Measurements from ENCODE around the gene POR.

POR gene

DNA sequence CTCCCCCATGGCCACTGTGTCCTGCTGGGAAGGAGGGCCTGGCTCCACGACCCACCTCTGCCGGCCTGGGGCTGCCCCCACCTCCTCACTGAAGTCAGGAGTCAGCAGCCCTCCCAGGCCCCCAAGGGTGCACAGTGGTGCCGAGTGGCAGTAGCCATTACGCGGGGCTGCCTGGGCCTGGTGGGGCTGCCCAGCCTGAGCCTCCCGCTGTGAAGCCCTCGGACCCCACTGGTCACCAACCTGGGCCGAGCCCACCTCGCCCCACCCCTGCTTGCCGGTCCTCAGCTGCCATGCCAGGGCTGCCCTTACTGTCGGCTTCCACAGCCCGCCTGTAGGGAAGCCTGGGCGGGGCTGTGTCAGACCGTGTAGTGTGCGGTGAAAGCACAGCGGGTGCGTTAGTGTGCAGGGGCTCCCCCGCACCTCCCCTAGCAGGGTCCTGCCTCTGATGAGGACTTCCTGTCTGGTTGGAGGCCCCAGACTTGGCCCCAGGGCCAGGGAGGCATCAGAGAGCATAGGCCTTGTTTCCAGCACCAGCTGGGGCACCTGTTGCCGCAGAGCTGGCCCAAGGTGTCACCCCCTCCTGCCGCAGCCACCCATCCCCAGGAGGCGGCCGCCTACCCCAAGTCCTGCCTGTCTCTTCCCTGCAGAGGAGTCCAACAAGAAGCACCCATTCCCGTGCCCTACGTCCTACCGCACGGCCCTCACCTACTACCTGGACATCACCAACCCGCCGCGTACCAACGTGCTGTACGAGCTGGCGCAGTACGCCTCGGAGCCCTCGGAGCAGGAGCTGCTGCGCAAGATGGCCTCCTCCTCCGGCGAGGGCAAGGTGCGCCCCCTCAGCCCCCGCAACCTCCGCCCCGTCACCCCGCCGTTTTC is 69.4 kb downstream of the POR start:
- peaks cover 2% of the 10 kb centered on the region for H3K4me1 ChIP-seq (ENCODE audit: control insufficient read depth, insufficient read depth, low read length)
- H3K4me3 ChIP-seq (ENCODE audit: insufficient read depth, low read depth, low read length), result no peak overlapping the region
- H3K27me3 ChIP-seq (ENCODE audit: control insufficient read depth, insufficient read depth, low read length, poor library complexity, severe bottlenecking), result no peaks in the 10 kb centered on the region
- H3K36me3 ChIP-seq (ENCODE audit: control insufficient read depth, insufficient read depth, low read length), result peaks cover 36% of the 10 kb centered on the region
- H3K27ac ChIP-seq (ENCODE audit: insufficient read depth, low read depth, low read length, poor library complexity, severe bottlenecking), result no peak overlapping the region
- H3K9me3 ChIP-seq (ENCODE audit: control insufficient read depth, low read length), result no peaks in the 10 kb centered on the region
- WGBS, 2 experiments, result 92% methylated on average over 44 of the region's 44 CpGs

DNA sequence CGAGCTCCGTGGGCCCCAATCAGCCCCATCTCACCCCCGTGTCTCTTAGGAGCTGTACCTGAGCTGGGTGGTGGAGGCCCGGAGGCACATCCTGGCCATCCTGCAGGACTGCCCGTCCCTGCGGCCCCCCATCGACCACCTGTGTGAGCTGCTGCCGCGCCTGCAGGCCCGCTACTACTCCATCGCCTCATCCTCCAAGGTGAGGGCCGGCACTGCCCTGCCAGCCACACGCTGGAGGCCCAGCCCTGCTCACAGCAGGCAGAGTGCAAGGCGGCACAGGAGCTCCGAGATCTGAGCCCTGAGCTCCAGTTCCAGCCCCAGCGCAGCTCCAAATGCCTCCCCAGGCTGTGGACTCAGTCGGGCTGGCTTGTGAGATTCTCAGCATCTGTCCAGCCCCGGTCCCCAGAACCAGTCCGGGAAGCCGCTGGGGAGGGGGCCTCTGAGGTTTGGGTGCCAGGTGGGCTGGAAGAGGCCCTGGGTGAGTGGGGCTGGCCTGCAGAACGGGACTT is 70.1 kb downstream of the POR start:
- Histone ChIP-seq H3K9me3 (ENCODE audit: control insufficient read depth, low read length) (no peaks in the 10 kb centered on the region), H3K27me3 (ENCODE audit: control insufficient read depth, insufficient read depth, low read length, poor library complexity, severe bottlenecking) (no peaks in the 10 kb centered on the region), H3K4me1 (ENCODE audit: control insufficient read depth, insufficient read depth, low read length) (peaks cover 8% of the 10 kb centered on the region), H3K27ac (ENCODE audit: insufficient read depth, low read depth, low read length, poor library complexity, severe bottlenecking) (no peak overlapping the region), H3K4me3 (ENCODE audit: insufficient read depth, low read depth, low read length) (no peak overlapping the region), H3K36me3 (ENCODE audit: control insufficient read depth, insufficient read depth, low read length) (peaks cover 35% of the 10 kb centered on the region)
- 89 to 90% methylated on average over 21 of the region's 21 CpGs for WGBS, 2 experiments

DNA sequence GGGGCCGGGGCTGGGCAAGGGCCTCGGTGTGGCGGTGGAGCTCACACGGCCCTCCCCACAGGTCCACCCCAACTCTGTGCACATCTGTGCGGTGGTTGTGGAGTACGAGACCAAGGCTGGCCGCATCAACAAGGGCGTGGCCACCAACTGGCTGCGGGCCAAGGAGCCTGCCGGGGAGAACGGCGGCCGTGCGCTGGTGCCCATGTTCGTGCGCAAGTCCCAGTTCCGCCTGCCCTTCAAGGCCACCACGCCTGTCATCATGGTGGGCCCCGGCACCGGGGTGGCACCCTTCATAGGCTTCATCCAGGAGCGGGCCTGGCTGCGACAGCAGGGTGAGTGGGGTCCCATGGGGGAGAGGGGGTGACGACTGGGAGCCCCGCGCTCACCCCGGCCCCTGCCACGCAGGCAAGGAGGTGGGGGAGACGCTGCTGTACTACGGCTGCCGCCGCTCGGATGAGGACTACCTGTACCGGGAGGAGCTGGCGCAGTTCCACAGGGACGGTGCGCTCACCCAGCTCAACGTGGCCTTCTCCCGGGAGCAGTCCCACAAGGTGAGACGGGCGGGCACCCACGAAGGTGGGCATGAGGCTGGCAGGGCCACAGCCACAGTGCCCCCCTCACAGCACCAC is 70.7 kb downstream of the POR start:
- H3K9me3 ChIP-seq (ENCODE audit: control insufficient read depth, low read length), result no peaks in the 10 kb centered on the region
- H3K4me1 ChIP-seq (ENCODE audit: control insufficient read depth, insufficient read depth, low read length), result peaks cover 14% of the 10 kb centered on the region
- H3K27me3 ChIP-seq (ENCODE audit: control insufficient read depth, insufficient read depth, low read length, poor library complexity, severe bottlenecking), result no peaks in the 10 kb centered on the region
- peaks cover 30% of the 10 kb centered on the region for H3K36me3 ChIP-seq (ENCODE audit: control insufficient read depth, insufficient read depth, low read length)
- 94 to 95% methylated on average over 41 of the region's 41 CpGs for WGBS, 2 experiments
- no peak overlapping the region for H3K4me3 ChIP-seq (ENCODE audit: insufficient read depth, low read depth, low read length)
- H3K27ac ChIP-seq (ENCODE audit: insufficient read depth, low read depth, low read length, poor library complexity, severe bottlenecking), result no peak overlapping the region

DNA sequence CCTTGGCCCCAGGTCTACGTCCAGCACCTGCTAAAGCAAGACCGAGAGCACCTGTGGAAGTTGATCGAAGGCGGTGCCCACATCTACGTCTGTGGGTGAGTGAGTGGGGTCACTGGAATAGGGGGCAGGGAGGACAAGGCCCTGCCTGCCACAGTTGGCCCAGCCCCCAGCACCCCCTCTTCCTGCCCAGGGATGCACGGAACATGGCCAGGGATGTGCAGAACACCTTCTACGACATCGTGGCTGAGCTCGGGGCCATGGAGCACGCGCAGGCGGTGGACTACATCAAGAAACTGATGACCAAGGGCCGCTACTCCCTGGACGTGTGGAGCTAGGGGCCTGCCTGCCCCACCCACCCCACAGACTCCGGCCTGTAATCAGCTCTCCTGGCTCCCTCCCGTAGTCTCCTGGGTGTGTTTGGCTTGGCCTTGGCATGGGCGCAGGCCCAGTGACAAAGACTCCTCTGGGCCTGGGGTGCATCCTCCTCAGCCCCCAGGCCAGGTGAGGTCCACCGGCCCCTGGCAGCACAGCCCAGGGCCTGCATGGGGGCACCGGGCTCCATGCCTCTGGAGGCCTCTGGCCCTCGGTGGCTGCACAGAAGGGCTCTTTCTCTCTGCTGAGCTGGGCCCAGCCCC is 71.3 kb downstream of the POR start:
- Histone ChIP-seq H3K27ac (ENCODE audit: insufficient read depth, low read depth, low read length, poor library complexity, severe bottlenecking) (no peak overlapping the region), H3K4me1 (ENCODE audit: control insufficient read depth, insufficient read depth, low read length) (peaks cover 20% of the 10 kb centered on the region), H3K27me3 (ENCODE audit: control insufficient read depth, insufficient read depth, low read length, poor library complexity, severe bottlenecking) (no peaks in the 10 kb centered on the region), H3K9me3 (ENCODE audit: control insufficient read depth, low read length) (no peaks in the 10 kb centered on the region), H3K36me3 (ENCODE audit: control insufficient read depth, insufficient read depth, low read length) (peaks cover 23% of the 10 kb centered on the region), H3K4me3 (ENCODE audit: insufficient read depth, low read depth, low read length) (no peak overlapping the region)
- WGBS, 2 experiments, result 95% methylated on average over 20 of the region's 20 CpGs

DNA sequence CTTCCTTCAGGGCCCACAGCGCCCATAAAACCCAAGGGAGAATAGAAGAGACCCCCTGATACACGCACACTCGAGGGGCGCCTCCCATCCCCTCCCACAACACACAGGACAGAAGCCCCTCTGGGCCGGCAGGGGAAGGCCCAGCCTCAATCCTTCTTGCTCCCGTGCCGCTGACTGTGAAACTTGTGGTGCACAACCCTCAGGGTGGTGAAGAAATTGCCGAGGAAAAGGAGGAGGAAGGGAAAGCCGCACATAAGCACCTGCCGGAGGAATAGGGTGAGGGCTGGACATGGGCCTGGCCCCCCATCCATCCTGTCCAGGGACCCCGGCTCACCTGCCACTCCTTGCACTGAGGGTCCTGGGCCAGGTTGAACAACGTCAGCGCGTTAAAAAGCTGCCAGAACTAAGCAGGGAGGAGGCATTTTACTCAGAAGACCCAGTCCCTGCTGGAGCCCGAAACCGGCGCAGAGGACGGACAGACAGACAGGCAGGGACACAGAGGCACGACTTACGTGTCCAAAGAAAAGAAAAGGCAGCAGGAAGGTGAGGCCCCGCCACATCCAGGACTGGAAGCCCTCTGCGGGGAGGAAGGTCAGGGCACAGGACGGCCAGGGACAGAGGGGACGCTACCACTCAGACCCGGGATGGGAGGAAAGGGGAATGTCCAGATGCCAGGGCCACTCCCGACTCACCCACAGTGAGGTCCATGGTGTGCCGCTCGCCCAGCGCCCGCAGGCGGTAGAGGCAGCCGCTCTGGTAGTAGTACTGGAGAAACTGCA is 72.3 kb downstream of the POR start:
- Histone ChIP-seq H3K4me1 (ENCODE audit: control insufficient read depth, insufficient read depth, low read length) (peaks cover 22% of the 10 kb centered on the region), H3K36me3 (ENCODE audit: control insufficient read depth, insufficient read depth, low read length) (peaks cover 18% of the 10 kb centered on the region), H3K4me3 (ENCODE audit: insufficient read depth, low read depth, low read length) (no peak overlapping the region), H3K27me3 (ENCODE audit: control insufficient read depth, insufficient read depth, low read length, poor library complexity, severe bottlenecking) (no peaks in the 10 kb centered on the region), H3K27ac (ENCODE audit: insufficient read depth, low read depth, low read length, poor library complexity, severe bottlenecking) (no peak overlapping the region), H3K9me3 (ENCODE audit: control insufficient read depth, low read length) (no peaks in the 10 kb centered on the region)
- WGBS, 2 experiments, result 95% methylated on average over 32 of the region's 32 CpGs

DNA sequence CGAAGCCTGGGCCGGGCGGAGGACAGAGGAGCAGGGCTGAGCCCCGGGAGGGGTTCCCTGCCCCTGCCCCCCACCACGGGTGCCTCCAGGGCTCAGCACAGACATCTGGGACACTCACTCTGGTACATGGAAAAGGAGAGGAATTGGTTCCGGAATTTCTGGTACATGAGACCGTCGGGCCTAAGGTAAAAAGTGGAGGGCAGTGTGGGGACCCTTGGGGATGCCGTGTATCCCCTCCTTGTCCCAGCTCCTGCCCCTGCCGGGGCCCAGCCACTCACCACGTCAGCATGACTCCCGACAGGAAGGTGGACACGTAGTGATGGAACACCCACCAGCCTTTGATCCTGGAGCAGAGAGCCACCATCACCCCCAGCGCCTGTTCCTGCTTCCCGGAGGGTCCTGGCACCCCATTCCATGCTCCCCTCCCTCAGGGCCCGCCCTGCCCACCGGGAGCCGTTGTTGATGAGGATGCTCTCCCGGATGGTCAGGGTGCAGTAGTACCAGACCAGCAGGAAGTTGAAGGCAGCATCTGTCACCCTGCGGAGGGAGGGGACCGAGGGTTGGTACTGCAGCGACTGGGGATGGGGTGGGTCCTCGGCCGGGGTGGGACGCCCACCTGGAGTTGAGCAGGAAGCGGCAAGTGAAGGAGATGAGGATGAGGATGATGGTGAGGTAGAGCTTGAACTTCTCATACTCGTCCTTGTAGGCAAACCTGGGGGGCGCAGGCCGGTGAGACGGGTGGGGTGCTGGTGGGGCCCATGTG is 73.0 kb downstream of the POR start:
- WGBS, 2 experiments, result 94% methylated on average over 30 of the region's 30 CpGs
- H3K9me3 ChIP-seq (ENCODE audit: control insufficient read depth, low read length), result no peaks in the 10 kb centered on the region
- H3K36me3 ChIP-seq (ENCODE audit: control insufficient read depth, insufficient read depth, low read length), result peaks cover 13% of the 10 kb centered on the region
- no peaks in the 10 kb centered on the region for H3K27me3 ChIP-seq (ENCODE audit: control insufficient read depth, insufficient read depth, low read length, poor library complexity, severe bottlenecking)
- H3K4me1 ChIP-seq (ENCODE audit: control insufficient read depth, insufficient read depth, low read length), result peaks cover 29% of the 10 kb centered on the region
- H3K4me3 ChIP-seq (ENCODE audit: insufficient read depth, low read depth, low read length), result no peak overlapping the region
- H3K27ac ChIP-seq (ENCODE audit: insufficient read depth, low read depth, low read length, poor library complexity, severe bottlenecking), result no peak overlapping the region

DNA sequence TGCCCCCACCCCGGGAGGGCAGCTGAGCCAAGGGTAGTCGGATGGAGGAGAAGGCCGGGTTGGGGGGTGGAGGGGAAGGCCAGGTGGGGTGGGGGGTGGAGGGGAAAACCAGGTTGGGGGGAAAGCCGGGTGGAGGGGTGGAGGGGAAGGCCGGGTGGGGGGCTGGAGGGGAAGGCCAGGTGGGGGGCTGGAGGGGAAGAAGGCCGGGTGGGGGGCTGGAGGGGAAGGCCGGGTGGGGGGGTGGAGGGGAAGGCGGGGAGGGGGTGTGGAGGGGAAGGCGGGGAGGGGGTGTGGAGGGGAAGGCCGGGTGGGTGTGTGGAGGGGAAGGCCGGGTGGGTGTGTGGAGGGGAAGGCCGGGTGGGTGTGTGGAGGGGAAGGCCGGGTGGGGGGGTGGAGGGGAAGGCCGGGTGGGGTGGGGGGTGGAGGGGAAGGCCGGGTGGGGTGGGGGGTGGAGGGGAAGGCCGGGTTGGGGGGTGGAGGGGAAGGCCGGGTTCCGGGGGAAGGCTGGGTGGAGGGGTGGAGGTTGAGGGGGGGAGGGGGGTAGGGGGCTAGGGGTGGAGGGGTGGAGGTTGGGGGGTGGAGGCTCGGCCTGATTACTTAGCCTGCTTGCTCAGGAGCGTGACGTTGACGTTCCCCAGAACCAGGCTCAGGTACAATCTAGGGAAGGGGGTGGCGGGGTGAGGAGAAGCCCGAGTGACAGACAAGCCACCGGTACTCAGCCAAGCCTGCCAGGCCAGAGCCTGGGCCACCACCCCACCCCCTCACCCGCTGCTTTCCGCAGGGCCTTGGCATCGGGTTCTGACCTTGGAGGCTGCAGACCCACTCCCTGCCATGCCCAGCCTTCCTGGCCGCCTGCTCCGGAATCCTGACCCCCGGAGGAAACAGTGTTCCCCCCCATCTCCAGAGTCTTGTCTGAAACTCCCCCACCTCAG is 73.9 kb downstream of the POR start:
- peaks cover 36% of the 10 kb centered on the region for H3K4me1 ChIP-seq (ENCODE audit: control insufficient read depth, insufficient read depth, low read length)
- H3K27me3 ChIP-seq (ENCODE audit: control insufficient read depth, insufficient read depth, low read length, poor library complexity, severe bottlenecking), result no peaks in the 10 kb centered on the region
- WGBS, 2 experiments, result 68 to 79% methylated on average over 14 of the region's 31 CpGs
- peaks cover 13% of the 10 kb centered on the region for H3K36me3 ChIP-seq (ENCODE audit: control insufficient read depth, insufficient read depth, low read length)
- H3K4me3 ChIP-seq (ENCODE audit: insufficient read depth, low read depth, low read length), result no peak overlapping the region
- no peak overlapping the region for H3K27ac ChIP-seq (ENCODE audit: insufficient read depth, low read depth, low read length, poor library complexity, severe bottlenecking)
- H3K9me3 ChIP-seq (ENCODE audit: control insufficient read depth, low read length), result no peaks in the 10 kb centered on the region

DNA sequence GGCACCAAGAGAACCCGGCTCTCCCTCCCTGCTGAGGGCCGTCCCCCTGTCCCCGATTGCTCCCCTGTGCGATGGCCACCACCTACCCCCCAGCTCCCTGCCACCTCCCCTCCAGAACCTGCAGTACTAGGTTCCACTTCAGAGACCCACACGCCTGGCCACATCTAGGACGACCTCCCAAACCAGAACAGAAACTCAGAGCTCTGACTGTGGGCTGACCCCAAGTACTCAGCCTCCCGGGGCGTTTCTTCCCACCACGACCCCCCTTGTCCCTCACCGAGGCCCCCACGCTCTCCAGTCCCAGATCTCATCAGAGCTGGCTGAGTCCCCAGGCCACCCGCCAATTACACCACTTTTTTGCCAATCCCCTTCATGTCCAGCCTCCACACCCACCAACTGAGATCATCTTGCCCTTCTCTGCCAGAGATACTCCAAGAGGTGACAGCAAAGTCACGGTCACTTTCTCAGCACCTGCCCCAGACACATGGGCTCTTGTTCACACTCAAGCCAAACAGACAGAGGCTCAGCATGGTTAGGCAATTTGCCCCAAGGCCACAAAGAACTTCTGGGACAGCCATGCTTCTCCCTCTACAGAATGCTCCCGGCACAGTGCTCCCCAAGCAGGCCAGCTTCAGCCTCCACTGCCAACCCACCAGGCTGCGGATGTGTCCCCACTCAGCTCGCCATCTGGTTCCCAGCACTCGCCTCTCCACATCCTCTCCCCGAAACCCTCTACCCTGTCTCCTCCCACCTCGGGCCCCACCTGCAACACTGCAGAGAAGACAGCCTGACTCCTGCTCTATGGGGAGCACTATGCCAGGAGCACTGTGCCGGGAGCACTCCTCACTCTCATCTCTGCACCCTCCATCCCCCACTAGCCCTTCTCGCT is 74.8 kb downstream of the POR start:
- no peak overlapping the region for H3K27ac ChIP-seq (ENCODE audit: insufficient read depth, low read depth, low read length, poor library complexity, severe bottlenecking)
- no peak overlapping the region for H3K4me3 ChIP-seq (ENCODE audit: insufficient read depth, low read depth, low read length)
- 80 to 81% methylated on average over 21 of the region's 21 CpGs for WGBS, 2 experiments
- H3K36me3 ChIP-seq (ENCODE audit: control insufficient read depth, insufficient read depth, low read length), result peaks cover 13% of the 10 kb centered on the region
- H3K9me3 ChIP-seq (ENCODE audit: control insufficient read depth, low read length), result no peaks in the 10 kb centered on the region
- peaks cover 36% of the 10 kb centered on the region for H3K4me1 ChIP-seq (ENCODE audit: control insufficient read depth, insufficient read depth, low read length)
- no peaks in the 10 kb centered on the region for H3K27me3 ChIP-seq (ENCODE audit: control insufficient read depth, insufficient read depth, low read length, poor library complexity, severe bottlenecking)
